Esophagus squamous epithelium (tissue), 4 donors: ENCODE results near the gene SEMG1.

Source experiments
- POLR2A ChIP-seq, 4 donors: fragments of 450-650 bp; IDR thresholded peaks; one replicate each; pipeline ENCODE4 v1.6.1; 2017; ENCODE audit warnings: antibody characterized with exemption in 4 of 4, mild to moderate bottlenecking in 4 of 4, moderate library complexity in 3 of 4
- TF ChIP-seq, protein P1 (sequence below), 6 experiments: fragments of 450-650 bp in 4 of 6; fragments of 200-600 bp in 2 of 6; sonication (generic) in 2 of 6; IDR thresholded peaks; one replicate each; pipeline ENCODE4 v1.5.1; 2016 to 2019; ENCODE audit warnings: antibody characterized with exemption in 6 of 6, mild to moderate bottlenecking in 4 of 6, moderate library complexity in 4 of 6

DNA sequence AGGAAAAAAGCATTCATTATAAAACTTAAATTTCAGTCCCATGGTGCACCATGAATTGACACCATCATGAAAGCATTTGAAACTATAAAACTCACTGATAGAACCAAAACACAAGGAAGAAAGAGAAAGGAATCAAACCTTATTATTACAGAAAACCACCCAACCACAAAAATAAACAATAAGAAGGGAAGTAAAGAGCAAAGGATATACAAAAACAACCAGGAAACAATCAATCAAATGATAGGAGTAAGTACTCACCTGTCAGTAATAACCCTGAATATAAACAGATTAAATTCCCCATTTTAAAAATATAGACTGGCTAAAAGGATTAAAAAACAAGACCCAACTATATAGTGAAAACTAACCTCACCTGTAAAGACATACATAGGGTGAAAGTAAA is 41.8 kb downstream of the SEMG1 start:
- no peak for TF ChIP-seq POLR2A (IDR thresholded peaks at IDR 0.05)
- TF ChIP-seq, protein P1, sequence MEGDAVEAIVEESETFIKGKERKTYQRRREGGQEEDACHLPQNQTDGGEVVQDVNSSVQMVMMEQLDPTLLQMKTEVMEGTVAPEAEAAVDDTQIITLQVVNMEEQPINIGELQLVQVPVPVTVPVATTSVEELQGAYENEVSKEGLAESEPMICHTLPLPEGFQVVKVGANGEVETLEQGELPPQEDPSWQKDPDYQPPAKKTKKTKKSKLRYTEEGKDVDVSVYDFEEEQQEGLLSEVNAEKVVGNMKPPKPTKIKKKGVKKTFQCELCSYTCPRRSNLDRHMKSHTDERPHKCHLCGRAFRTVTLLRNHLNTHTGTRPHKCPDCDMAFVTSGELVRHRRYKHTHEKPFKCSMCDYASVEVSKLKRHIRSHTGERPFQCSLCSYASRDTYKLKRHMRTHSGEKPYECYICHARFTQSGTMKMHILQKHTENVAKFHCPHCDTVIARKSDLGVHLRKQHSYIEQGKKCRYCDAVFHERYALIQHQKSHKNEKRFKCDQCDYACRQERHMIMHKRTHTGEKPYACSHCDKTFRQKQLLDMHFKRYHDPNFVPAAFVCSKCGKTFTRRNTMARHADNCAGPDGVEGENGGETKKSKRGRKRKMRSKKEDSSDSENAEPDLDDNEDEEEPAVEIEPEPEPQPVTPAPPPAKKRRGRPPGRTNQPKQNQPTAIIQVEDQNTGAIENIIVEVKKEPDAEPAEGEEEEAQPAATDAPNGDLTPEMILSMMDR (IDR thresholded peaks at IDR 0.05) = no peak
